OCI-LY7 (cell line): ENCODE results near the gene CKAP4. TPM values are rescaled to one million over a fixed set of nuclear protein-coding genes. Genes with fewer than 3 reads are reported as not detected.

ENCODE experiments used
- BruUV-seq: library from RNA; stranded (reverse); fragments of 400-500 nt; replicated peaks from 2 replicates; lab custom pipeline; 2021; lab: Mats Ljungman, UMichigan
- CTCF ChIA-PET: fragments of 300-600 bp; sonication (Branson Sonifier 250); formaldehyde crosslinking; loops from one replicate; lab custom pipeline; 2022; ENCODE audit warnings: antibody characterized with exemption; ENCODE audit not compliant: unreplicated experiment; lab: Charles Lee
- POLR2A ChIA-PET: fragments of 300-600 bp; sonication (Branson Sonifier 250); formaldehyde crosslinking; loops from one replicate; lab custom pipeline; 2022; ENCODE audit warnings: antibody characterized with exemption; lab: Charles Lee
- DNase-seq: peaks from one replicate; pipeline ENCODE4 v3.0.0-alpha.2; 2015; ENCODE audit warnings: low spot score
- H2AFZ ChIP-seq: fragments of 200-600 bp; sonication (generic), shearing (Covaris generic); 2 replicates; pipeline ENCODE4 v1.6.1; 2014; ENCODE audit warnings: mild to moderate bottlenecking, antibody characterized with exemption, low read length, moderate library complexity
- H3K27ac ChIP-seq: fragments of 200-600 bp; sonication (generic); 2 replicates; pipeline ENCODE4 v1.5.1; 2014; ENCODE audit warnings: mixed run types, low read depth, mild to moderate bottlenecking, moderate library complexity, low read length, inconsistent platforms; ENCODE audit not compliant: poor library complexity, severe bottlenecking
- H3K36me3 ChIP-seq: fragments of 200-600 bp; sonication (generic); 2 replicates; pipeline ENCODE4 v1.6.1; 2014; ENCODE audit warnings: mild to moderate bottlenecking, antibody characterized with exemption, low read length, moderate library complexity, mixed read lengths; ENCODE audit not compliant: insufficient read depth
- H3K4me1 ChIP-seq: fragments of 200-600 bp; sonication (generic); 2 replicates; pipeline ENCODE4 v1.5.1; 2014; ENCODE audit warnings: mild to moderate bottlenecking, low read length; ENCODE audit not compliant: insufficient read depth, poor library complexity, severe bottlenecking
- H3K4me2 ChIP-seq: fragments of 200-600 bp; sonication (generic); 2 replicates; pipeline ENCODE4 v1.6.1; 2014; ENCODE audit warnings: mild to moderate bottlenecking, low read length
- H3K4me3 ChIP-seq: fragments of 200-600 bp; sonication (generic); 2 replicates; pipeline ENCODE4 v1.5.1; 2014; ENCODE audit warnings: mild to moderate bottlenecking, low read depth, low read length; ENCODE audit not compliant: poor library complexity, severe bottlenecking
- H3K79me2 ChIP-seq: fragments of 200-600 bp; sonication (generic); 2 replicates; pipeline ENCODE4 v1.6.1; 2016; ENCODE audit warnings: low read depth, mild to moderate bottlenecking, low read length, moderate library complexity, mixed read lengths; ENCODE audit not compliant: insufficient read depth
- H3K9me2 ChIP-seq: fragments of 200-600 bp; sonication (generic); 2 replicates; pipeline ENCODE4 v1.6.1; 2016; ENCODE audit warnings: mild to moderate bottlenecking, low read length, mixed read lengths; ENCODE audit not compliant: insufficient read depth
- H3K9me3 ChIP-seq: fragments of 200-600 bp; sonication (generic); 2 replicates; pipeline ENCODE4 v1.6.1; 2014; ENCODE audit warnings: mild to moderate bottlenecking, mixed run types, low read length, mixed read lengths
- H4K20me1 ChIP-seq: fragments of 200-600 bp; sonication (generic); 2 replicates; pipeline ENCODE4 v1.6.1; 2014; ENCODE audit warnings: mild to moderate bottlenecking, antibody characterized with exemption, low read length, moderate library complexity, mixed read lengths; ENCODE audit not compliant: insufficient read depth
- EZH2phosphoT487 ChIP-seq: fragments of 200-600 bp; sonication (generic); IDR thresholded peaks from 2 replicates; pipeline ENCODE4 v1.6.1; 2018; ENCODE audit warnings: low read depth, borderline replicate concordance, mild to moderate bottlenecking, mixed run types, antibody characterized with exemption, low read length, moderate library complexity, mixed read lengths
- intact Hi-C: fragments of 100-400 bp; cut with micrococcal nuclease; formaldehyde crosslinking; loops from one replicate; pipeline ENCODE4 v1.10.0; 2022; ENCODE audit not compliant: unreplicated experiment
- total RNA-seq, 2 experiments: library from RNA; depleted of rRNA in 1 of 2; stranded (reverse); fragments of >200 nt in 1 of 2; shearing (Covaris generic) in 1 of 2; gene quantifications; 2 replicates each; pipeline ENCODE4 v1.2.3, GENCODE V29; 2014 to 2022
- TF ChIP-seq, protein P1 (sequence below): fragments of 200-600 bp; sonication (generic); conservative IDR thresholded peaks from 2 replicates; pipeline ENCODE4 v1.5.1; 2014; ENCODE audit warnings: mild to moderate bottlenecking, antibody characterized with exemption, low read length, moderate library complexity, mixed read lengths

CKAP4 gene
- total RNA-seq, 2 experiments from 2014 or later: 17.5 to 40.5 TPM

DNA sequence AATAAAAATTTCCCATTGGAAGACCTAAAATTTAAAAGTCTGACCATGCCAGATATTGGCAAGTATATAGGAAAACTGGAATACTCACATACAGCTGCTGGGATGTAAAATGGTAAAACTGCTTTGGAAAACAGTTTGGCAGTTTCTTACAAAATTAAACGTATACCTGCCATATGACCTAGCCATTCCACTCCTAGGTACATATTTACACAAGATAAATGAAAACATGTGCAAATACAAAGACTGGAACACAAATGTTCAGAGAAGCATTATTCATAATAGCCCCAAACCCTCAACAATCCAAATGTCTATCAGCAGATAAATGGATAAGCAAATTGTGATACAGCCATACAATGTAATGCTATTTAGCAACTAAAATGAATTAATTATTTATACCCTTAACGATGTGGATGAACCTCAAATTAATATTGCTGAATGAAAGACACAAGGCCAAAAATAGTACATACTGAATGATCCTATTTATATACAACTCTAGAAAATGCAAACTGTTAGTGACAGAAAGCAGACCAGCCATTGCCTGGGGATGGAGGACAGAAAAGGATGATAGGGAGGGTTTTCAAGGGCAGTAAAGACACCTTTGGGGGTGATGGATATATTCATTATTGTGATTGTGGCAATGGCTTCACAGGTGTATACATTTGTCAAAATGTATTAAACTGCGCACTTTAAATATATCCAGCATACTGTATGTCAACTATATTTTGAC lies 33.4 kb upstream of the CKAP4 start:
- BruUV-seq: no TSS peak
- Histone ChIP-seq H3K4me2 (no peak overlapping the region), H4K20me1 (no peaks in the 10 kb centered on the region), H3K9me2 (no peaks in the 10 kb centered on the region), H2AFZ (no peak overlapping the region), H3K4me1 (peaks cover 15% of the 10 kb centered on the region), H3K79me2 (no peaks in the 10 kb centered on the region), H3K27ac (no peak overlapping the region), H3K4me3 (no peak overlapping the region), H3K9me3 (no peaks in the 10 kb centered on the region), H3K36me3 (no peaks in the 10 kb centered on the region)
- intact Hi-C loops: no loop called here
- CTCF ChIA-PET: interaction anchor here (1.5 kb wide), 2 partner anchors 8 to 54 kb away, joined by 4 to 14 read pairs; no protein-coding TSS in a partner anchor
- TF ChIP-seq EZH2phosphoT487: no peak
- TF ChIP-seq, protein P1, sequence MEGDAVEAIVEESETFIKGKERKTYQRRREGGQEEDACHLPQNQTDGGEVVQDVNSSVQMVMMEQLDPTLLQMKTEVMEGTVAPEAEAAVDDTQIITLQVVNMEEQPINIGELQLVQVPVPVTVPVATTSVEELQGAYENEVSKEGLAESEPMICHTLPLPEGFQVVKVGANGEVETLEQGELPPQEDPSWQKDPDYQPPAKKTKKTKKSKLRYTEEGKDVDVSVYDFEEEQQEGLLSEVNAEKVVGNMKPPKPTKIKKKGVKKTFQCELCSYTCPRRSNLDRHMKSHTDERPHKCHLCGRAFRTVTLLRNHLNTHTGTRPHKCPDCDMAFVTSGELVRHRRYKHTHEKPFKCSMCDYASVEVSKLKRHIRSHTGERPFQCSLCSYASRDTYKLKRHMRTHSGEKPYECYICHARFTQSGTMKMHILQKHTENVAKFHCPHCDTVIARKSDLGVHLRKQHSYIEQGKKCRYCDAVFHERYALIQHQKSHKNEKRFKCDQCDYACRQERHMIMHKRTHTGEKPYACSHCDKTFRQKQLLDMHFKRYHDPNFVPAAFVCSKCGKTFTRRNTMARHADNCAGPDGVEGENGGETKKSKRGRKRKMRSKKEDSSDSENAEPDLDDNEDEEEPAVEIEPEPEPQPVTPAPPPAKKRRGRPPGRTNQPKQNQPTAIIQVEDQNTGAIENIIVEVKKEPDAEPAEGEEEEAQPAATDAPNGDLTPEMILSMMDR: no peak
- DNase-seq: no peak
- POLR2A ChIA-PET: interaction anchor here (0.6 to 2.9 kb wide), 5 partner anchors 12 to 1890 kb away, joined by 3 to 11 read pairs (median 5); no protein-coding TSS in a partner anchor

DNA sequence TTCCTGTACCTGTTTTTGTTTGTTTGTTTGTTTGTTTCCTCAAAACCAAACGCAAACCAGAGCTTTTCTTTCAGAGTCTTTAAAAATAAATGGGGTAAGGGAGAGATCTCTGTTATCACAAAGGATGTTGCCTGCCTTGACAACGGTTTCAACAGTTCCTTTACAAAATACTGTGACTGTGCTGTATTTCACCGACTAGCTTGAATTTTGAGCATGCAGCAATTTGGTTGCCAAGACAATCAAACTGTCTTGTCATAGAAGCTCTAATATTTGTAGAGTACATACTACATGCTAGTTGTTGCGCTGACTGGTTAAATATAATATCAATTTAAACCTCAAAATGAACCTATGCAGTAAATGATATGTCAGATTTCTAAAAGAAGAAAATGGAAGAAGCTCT lies 32.3 kb upstream of the CKAP4 start:
- DNase-seq: no peak
- Histone ChIP-seq H3K4me1 (peaks cover 19% of the 10 kb centered on the region), H4K20me1 (no peaks in the 10 kb centered on the region), H3K9me2 (no peaks in the 10 kb centered on the region), H3K4me2 (no peak overlapping the region), H3K4me3 (no peak overlapping the region), H3K9me3 (no peaks in the 10 kb centered on the region), H2AFZ (no peak overlapping the region), H3K36me3 (no peaks in the 10 kb centered on the region), H3K79me2 (no peaks in the 10 kb centered on the region), H3K27ac (no peak overlapping the region)
- ChIA-PET CTCF (interaction anchor here (2.0 kb wide), 1 partner anchor 53 kb away, joined by 9 read pairs; no protein-coding TSS in a partner anchor), POLR2A (interaction anchor here (0.9 to 2.9 kb wide), 6 partner anchors 11 to 53 kb away, joined by 3 to 11 read pairs (median 6); no protein-coding TSS in a partner anchor)
- no peak for TF ChIP-seq EZH2phosphoT487
- TF ChIP-seq, protein P1: no peak
- BruUV-seq: no TSS peak
- intact Hi-C loops: no loop called here
